Measurements from ENCODE around the gene ANKFY1.

ANKFY1 gene

DNA sequence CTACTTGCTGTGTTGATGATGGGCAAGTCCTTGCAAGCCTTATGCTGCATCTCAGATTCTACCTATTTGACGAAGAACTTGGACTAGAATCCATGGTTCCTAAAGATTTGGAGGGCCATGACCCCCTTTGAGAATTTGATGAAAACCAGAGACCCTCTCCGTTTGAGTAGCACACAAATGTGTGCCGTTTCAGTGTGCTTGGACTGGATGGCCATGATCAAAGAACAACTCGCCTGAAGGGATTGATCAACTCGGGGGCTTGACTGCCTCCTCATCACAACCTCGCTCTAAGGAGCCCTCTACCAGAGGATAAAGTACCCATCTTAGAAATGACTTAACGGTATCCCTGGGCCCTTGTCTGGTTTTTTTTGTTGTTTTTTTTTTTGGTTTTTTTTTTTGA lies 2.8 kb upstream of the ANKFY1 start:
- no peak for ATAC-seq
- TF ChIP-seq ZNF70 (CRISPR knock-in tag; IDR thresholded peaks at IDR 0.05) (no peak), OSR1 (CRISPR knock-in tag; IDR thresholded peaks at IDR 0.05) (no peak), TOX (CRISPR knock-in tag; IDR thresholded peaks at IDR 0.05; ENCODE audit: borderline replicate concordance) (no peak), RARB (CRISPR knock-in tag; IDR thresholded peaks at IDR 0.05) (no peak), ESRRG (CRISPR knock-in tag; IDR thresholded peaks at IDR 0.05) (no peak), TCF4 (CRISPR knock-in tag; IDR thresholded peaks at IDR 0.05; ENCODE audit: borderline replicate concordance) (no peak)
- TF ChIP-seq, protein P1, sequence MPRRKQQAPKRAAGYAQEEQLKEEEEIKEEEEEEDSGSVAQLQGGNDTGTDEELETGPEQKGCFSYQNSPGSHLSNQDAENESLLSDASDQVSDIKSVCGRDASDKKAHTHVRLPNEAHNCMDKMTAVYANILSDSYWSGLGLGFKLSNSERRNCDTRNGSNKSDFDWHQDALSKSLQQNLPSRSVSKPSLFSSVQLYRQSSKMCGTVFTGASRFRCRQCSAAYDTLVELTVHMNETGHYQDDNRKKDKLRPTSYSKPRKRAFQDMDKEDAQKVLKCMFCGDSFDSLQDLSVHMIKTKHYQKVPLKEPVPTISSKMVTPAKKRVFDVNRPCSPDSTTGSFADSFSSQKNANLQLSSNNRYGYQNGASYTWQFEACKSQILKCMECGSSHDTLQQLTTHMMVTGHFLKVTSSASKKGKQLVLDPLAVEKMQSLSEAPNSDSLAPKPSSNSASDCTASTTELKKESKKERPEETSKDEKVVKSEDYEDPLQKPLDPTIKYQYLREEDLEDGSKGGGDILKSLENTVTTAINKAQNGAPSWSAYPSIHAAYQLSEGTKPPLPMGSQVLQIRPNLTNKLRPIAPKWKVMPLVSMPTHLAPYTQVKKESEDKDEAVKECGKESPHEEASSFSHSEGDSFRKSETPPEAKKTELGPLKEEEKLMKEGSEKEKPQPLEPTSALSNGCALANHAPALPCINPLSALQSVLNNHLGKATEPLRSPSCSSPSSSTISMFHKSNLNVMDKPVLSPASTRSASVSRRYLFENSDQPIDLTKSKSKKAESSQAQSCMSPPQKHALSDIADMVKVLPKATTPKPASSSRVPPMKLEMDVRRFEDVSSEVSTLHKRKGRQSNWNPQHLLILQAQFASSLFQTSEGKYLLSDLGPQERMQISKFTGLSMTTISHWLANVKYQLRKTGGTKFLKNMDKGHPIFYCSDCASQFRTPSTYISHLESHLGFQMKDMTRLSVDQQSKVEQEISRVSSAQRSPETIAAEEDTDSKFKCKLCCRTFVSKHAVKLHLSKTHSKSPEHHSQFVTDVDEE (CRISPR knock-in tag; IDR thresholded peaks at IDR 0.05): no peak

DNA sequence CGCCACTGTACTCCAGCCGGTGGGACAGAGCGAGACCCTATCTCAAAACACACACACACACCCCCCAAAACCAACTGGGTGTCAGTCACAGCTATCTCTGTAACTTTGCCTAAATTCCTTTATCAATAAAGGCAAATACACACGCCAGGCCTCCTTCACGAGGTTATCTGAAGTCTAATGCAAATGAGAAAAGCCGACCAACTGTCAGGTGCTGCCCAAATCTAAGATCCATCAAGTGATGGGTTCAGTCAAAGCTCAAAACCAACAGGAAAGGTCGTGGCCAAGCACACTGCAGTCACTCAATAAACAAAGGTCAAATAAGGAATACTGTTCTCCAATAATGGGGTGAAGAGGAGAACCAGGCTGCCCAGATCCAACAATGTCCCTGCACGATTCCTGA lies 1.1 kb downstream of the ANKFY1 start:
- no peak for TF ChIP-seq SNAI2 (CRISPR knock-in tag; IDR thresholded peaks at IDR 0.05)
- no peak for TF ChIP-seq ZFP3 (CRISPR knock-in tag; IDR thresholded peaks at IDR 0.05)
- TF ChIP-seq RARB (CRISPR knock-in tag; IDR thresholded peaks at IDR 0.05): no peak
- no peak for TF ChIP-seq TCF4 (CRISPR knock-in tag; IDR thresholded peaks at IDR 0.05; ENCODE audit: borderline replicate concordance)
- no peak for TF ChIP-seq ESRRG (CRISPR knock-in tag; IDR thresholded peaks at IDR 0.05)
- TF ChIP-seq, protein P2, sequence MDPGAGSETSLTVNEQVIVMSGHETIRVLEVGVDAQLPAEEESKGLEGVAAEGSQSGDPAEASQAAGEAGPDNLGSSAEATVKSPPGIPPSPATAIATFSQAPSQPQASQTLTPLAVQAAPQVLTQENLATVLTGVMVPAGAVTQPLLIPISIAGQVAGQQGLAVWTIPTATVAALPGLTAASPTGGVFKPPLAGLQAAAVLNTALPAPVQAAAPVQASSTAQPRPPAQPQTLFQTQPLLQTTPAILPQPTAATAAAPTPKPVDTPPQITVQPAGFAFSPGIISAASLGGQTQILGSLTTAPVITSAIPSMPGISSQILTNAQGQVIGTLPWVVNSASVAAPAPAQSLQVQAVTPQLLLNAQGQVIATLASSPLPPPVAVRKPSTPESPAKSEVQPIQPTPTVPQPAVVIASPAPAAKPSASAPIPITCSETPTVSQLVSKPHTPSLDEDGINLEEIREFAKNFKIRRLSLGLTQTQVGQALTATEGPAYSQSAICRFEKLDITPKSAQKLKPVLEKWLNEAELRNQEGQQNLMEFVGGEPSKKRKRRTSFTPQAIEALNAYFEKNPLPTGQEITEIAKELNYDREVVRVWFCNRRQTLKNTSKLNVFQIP (CRISPR knock-in tag; IDR thresholded peaks at IDR 0.05; ENCODE audit: borderline replicate concordance, low read depth): no peak
- TF ChIP-seq, protein P3, sequence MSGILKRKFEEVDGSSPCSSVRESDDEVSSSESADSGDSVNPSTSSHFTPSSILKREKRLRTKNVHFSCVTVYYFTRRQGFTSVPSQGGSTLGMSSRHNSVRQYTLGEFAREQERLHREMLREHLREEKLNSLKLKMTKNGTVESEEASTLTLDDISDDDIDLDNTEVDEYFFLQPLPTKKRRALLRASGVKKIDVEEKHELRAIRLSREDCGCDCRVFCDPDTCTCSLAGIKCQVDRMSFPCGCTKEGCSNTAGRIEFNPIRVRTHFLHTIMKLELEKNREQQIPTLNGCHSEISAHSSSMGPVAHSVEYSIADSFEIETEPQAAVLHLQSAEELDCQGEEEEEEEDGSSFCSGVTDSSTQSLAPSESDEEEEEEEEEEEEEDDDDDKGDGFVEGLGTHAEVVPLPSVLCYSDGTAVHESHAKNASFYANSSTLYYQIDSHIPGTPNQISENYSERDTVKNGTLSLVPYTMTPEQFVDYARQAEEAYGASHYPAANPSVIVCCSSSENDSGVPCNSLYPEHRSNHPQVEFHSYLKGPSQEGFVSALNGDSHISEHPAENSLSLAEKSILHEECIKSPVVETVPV (CRISPR knock-in tag; IDR thresholded peaks at IDR 0.05): no peak
- TF ChIP-seq ARNTL (CRISPR knock-in tag; IDR thresholded peaks at IDR 0.05; ENCODE audit: borderline replicate concordance, low read depth): no peak
- TF ChIP-seq ZNF70 (CRISPR knock-in tag; IDR thresholded peaks at IDR 0.05): no peak
- no peak for TF ChIP-seq PPARA (CRISPR knock-in tag; IDR thresholded peaks at IDR 0.05; ENCODE audit: borderline replicate concordance)
- TF ChIP-seq ZNF565 (CRISPR knock-in tag; conservative IDR thresholded peaks at IDR 0.05; ENCODE audit: low read depth): no peak
- no peak for TF ChIP-seq BACH2 (CRISPR knock-in tag; IDR thresholded peaks at IDR 0.05; ENCODE audit: borderline replicate concordance)
- TF ChIP-seq CSDC2 (CRISPR knock-in tag; IDR thresholded peaks at IDR 0.05): no peak
- TF ChIP-seq GLIS3 (CRISPR knock-in tag; IDR thresholded peaks at IDR 0.05): no peak
- no peak for TF ChIP-seq ZFP30 (CRISPR knock-in tag; IDR thresholded peaks at IDR 0.05)
- no peak for TF ChIP-seq TOX (CRISPR knock-in tag; IDR thresholded peaks at IDR 0.05; ENCODE audit: borderline replicate concordance)
- TF ChIP-seq ISL1 (CRISPR knock-in tag; IDR thresholded peaks at IDR 0.05): no peak
- TF ChIP-seq, protein P4, sequence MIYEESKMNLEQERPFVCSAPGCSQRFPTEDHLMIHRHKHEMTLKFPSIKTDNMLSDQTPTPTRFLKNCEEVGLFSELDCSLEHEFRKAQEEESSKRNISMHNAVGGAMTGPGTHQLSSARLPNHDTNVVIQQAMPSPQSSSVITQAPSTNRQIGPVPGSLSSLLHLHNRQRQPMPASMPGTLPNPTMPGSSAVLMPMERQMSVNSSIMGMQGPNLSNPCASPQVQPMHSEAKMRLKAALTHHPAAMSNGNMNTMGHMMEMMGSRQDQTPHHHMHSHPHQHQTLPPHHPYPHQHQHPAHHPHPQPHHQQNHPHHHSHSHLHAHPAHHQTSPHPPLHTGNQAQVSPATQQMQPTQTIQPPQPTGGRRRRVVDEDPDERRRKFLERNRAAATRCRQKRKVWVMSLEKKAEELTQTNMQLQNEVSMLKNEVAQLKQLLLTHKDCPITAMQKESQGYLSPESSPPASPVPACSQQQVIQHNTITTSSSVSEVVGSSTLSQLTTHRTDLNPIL (CRISPR knock-in tag; IDR thresholded peaks at IDR 0.05; ENCODE audit: low read depth): no peak
- TF ChIP-seq, protein P5, sequence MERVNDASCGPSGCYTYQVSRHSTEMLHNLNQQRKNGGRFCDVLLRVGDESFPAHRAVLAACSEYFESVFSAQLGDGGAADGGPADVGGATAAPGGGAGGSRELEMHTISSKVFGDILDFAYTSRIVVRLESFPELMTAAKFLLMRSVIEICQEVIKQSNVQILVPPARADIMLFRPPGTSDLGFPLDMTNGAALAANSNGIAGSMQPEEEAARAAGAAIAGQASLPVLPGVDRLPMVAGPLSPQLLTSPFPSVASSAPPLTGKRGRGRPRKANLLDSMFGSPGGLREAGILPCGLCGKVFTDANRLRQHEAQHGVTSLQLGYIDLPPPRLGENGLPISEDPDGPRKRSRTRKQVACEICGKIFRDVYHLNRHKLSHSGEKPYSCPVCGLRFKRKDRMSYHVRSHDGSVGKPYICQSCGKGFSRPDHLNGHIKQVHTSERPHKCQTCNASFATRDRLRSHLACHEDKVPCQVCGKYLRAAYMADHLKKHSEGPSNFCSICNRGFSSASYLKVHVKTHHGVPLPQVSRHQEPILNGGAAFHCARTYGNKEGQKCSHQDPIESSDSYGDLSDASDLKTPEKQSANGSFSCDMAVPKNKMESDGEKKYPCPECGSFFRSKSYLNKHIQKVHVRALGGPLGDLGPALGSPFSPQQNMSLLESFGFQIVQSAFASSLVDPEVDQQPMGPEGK (CRISPR knock-in tag; IDR thresholded peaks at IDR 0.05; ENCODE audit: borderline replicate concordance): no peak
- TF ChIP-seq, protein P1 (CRISPR knock-in tag; IDR thresholded peaks at IDR 0.05): no peak
- ATAC-seq: no peak

All from SK-N-SH treated with all-trans-retinoic acid at 6 μM for 48 hours (cell line).